Left renal cortex interstitium (tissue), 4 donors: Measurements from ENCODE around the gene HS3ST2. TPM values are rescaled to one million over a fixed set of nuclear protein-coding genes. Genes with fewer than 3 reads are reported as not detected.

Experiments used
- DNase-seq, 4 donors: peaks; one replicate each; pipeline ENCODE4 v3.0.0-alpha.2; 2013; ENCODE audit warnings: low read depth in 4 of 4, low spot score in 2 of 4, missing footprints in 1 of 4
- polyA plus RNA-seq, 4 donors: library from polyadenylated mRNA; unstranded; fragments of 120-200 nt; gene quantifications; one replicate each; pipeline ENCODE4 v1.2.1, GENCODE V29; 2013; ENCODE audit not compliant: insufficient read length in 4 of 4

HS3ST2 gene
- polyA plus RNA-seq, result under 1 TPM; 0.17 to 0.36 (median 0.23) TPM

- DNase-seq, result peak in 1 of 4 donors; percentile 12
Observed at GRCh38 chr16:22813948-22814710, at the start of gene HS3ST2. Gene HS3ST2 (plus strand): TSS chr16:22814162. CDS start chr16:22814611, 449 bp downstream.

- no peak for DNase-seq
Observed at GRCh38 chr16:22764662-22765327, 49.2 kb upstream of the HS3ST2 start.

GRCh38 chr16:22765479-22765878 is 48.5 kb upstream of the HS3ST2 start:
- no peak for DNase-seq

GRCh38 chr16:22770866-22771265 is 43.1 kb upstream of the HS3ST2 start:
- DNase-seq, result no peak

GRCh38 chr16:22771551-22771950 is 42.4 kb upstream of the HS3ST2 start:
- DNase-seq, result no peak

GRCh38 chr16:22775220-22775922 is 38.6 kb upstream of the HS3ST2 start:
- no peak for DNase-seq

GRCh38 chr16:22781480-22781879 is 32.5 kb upstream of the HS3ST2 start:
- DNase-seq, result no peak

GRCh38 chr16:22782314-22782713 is 31.6 kb upstream of the HS3ST2 start:
- DNase-seq, result no peak

- DNase-seq, result no peak
Observed at GRCh38 chr16:22784690-22785214, 29.2 kb upstream of the HS3ST2 start.

GRCh38 chr16:22785552-22785951 is 28.4 kb upstream of the HS3ST2 start:
- no peak for DNase-seq

GRCh38 chr16:22786284-22786683 is 27.7 kb upstream of the HS3ST2 start:
- DNase-seq, result no peak

- DNase-seq, result no peak
Observed at GRCh38 chr16:22786691-22787090, 27.3 kb upstream of the HS3ST2 start.

GRCh38 chr16:22787466-22788192 is 26.3 kb upstream of the HS3ST2 start:
- no peak for DNase-seq

GRCh38 chr16:22788193-22788530 is 25.8 kb upstream of the HS3ST2 start:
- no peak for DNase-seq

- DNase-seq, result no peak
Observed at GRCh38 chr16:22789281-22789945, 24.5 kb upstream of the HS3ST2 start.

- no peak for DNase-seq
Observed at GRCh38 chr16:22797551-22797950, 16.4 kb upstream of the HS3ST2 start.

GRCh38 chr16:22799113-22799512 is 14.8 kb upstream of the HS3ST2 start:
- DNase-seq, result no peak

- no peak for DNase-seq
Observed at GRCh38 chr16:22804893-22805292, 9.1 kb upstream of the HS3ST2 start.

- DNase-seq, result no peak
Observed at GRCh38 chr16:22805326-22805725, 8.6 kb upstream of the HS3ST2 start.

- no peak for DNase-seq
Observed at GRCh38 chr16:22806811-22807210, 7.2 kb upstream of the HS3ST2 start.
